ENCODE results near the gene CDHR2.

The CDHR2 gene

GRCh38 chr5:176625512-176625911 is 76.4 kb downstream of the CDHR2 start:
- no peak overlapping the region for H3K4me3 Mint-ChIP-seq
- no peak overlapping the region for H3K27ac Mint-ChIP-seq
- peaks cover 24% of the 10 kb centered on the region for H3K27me3 Mint-ChIP-seq
- peaks cover 2% of the 10 kb centered on the region for H3K4me1 Mint-ChIP-seq
- no peaks in the 10 kb centered on the region for H3K9me3 Mint-ChIP-seq
- H3K36me3 Mint-ChIP-seq: no peaks in the 10 kb centered on the region

GRCh38 chr5:176625966-176626875 is 77.1 kb downstream of the CDHR2 start:
- Mint-ChIP-seq H3K27me3 (peaks cover 29% of the 10 kb centered on the region), H3K36me3 (no peaks in the 10 kb centered on the region), H3K4me1 (peaks cover 5% of the 10 kb centered on the region), H3K9me3 (no peaks in the 10 kb centered on the region), H3K27ac (no peak overlapping the region), H3K4me3 (no peak overlapping the region)

GRCh38 chr5:176626876-176627236 is 77.7 kb downstream of the CDHR2 start:
- peaks cover 5% of the 10 kb centered on the region for H3K4me1 Mint-ChIP-seq
- H3K27ac Mint-ChIP-seq: no peak overlapping the region
- H3K27me3 Mint-ChIP-seq: peaks cover 35% of the 10 kb centered on the region
- no peaks in the 10 kb centered on the region for H3K9me3 Mint-ChIP-seq
- no peaks in the 10 kb centered on the region for H3K36me3 Mint-ChIP-seq
- H3K4me3 Mint-ChIP-seq: no peak overlapping the region

DNA sequence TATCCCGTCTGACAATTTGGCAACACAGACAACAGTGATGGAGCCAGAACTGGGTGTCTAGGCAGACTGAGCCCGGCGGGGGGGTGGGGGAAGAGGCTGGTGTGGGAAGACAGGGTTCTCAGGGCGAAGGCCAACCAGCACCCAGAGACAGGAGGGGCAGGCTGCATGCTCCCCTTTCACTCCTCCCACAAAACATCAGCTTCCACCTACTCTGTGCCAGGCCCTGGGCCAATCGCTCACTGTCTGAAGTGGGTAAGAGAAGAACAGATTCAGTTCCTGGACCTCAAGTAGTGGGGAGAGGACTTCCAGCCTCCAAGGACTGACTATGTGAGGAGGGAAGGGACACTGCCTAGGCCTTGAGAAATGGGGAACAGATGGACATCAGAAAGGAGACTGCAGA is 78.4 kb downstream of the CDHR2 start:
- H3K27ac Mint-ChIP-seq: no peak overlapping the region
- H3K27me3 Mint-ChIP-seq: peaks cover 37% of the 10 kb centered on the region
- H3K36me3 Mint-ChIP-seq: no peaks in the 10 kb centered on the region
- H3K4me1 Mint-ChIP-seq: peaks cover 5% of the 10 kb centered on the region
- no peaks in the 10 kb centered on the region for H3K9me3 Mint-ChIP-seq
- H3K4me3 Mint-ChIP-seq: no peak overlapping the region

GRCh38 chr5:176628406-176629228 is 79.5 kb downstream of the CDHR2 start:
- Mint-ChIP-seq H3K4me3 (no peak overlapping the region), H3K27me3 (peaks cover 40% of the 10 kb centered on the region), H3K36me3 (no peaks in the 10 kb centered on the region), H3K4me1 (peaks cover 7% of the 10 kb centered on the region), H3K9me3 (no peaks in the 10 kb centered on the region), H3K27ac (no peak overlapping the region)

- Mint-ChIP-seq H3K4me3 (peak overlapping the region; percentile 31), H3K27me3 (peaks cover 45% of the 10 kb centered on the region), H3K36me3 (no peaks in the 10 kb centered on the region), H3K9me3 (no peaks in the 10 kb centered on the region), H3K4me1 (peaks cover 11% of the 10 kb centered on the region), H3K27ac (no peak overlapping the region)
These were observed 80.2 kb downstream of the CDHR2 start for GRCh38 chr5:176629317-176629852.

GRCh38 chr5:176629853-176630680 is 80.9 kb downstream of the CDHR2 start, which contains the start of the genes EIF4E1B and SNCB:
TSS of gene EIF4E1B (plus strand) at chr5:176630675. CDS start at chr5:176642788, 12,113 bp downstream.
TSS of gene SNCB (minus strand) at chr5:176630534. CDS start at chr5:176629654, 880 bp downstream.
- peaks cover 48% of the 10 kb centered on the region for H3K27me3 Mint-ChIP-seq
- H3K9me3 Mint-ChIP-seq: no peaks in the 10 kb centered on the region
- no peak within 1 kb of the TSS for H3K27ac Mint-ChIP-seq
- peak within 1 kb of the TSS; percentile 57 for H3K4me3 Mint-ChIP-seq
- H3K36me3 Mint-ChIP-seq: no peaks in the 10 kb centered on the region
- peaks cover 11% of the 10 kb centered on the region for H3K4me1 Mint-ChIP-seq

GRCh38 chr5:176630681-176631222 is 81.6 kb downstream of the CDHR2 start:
- no peak overlapping the region for H3K27ac Mint-ChIP-seq
- peaks cover 49% of the 10 kb centered on the region for H3K27me3 Mint-ChIP-seq
- no peaks in the 10 kb centered on the region for H3K9me3 Mint-ChIP-seq
- H3K4me3 Mint-ChIP-seq: peak overlapping the region; percentile 57
- peaks cover 11% of the 10 kb centered on the region for H3K4me1 Mint-ChIP-seq
- no peaks in the 10 kb centered on the region for H3K36me3 Mint-ChIP-seq

DNA sequence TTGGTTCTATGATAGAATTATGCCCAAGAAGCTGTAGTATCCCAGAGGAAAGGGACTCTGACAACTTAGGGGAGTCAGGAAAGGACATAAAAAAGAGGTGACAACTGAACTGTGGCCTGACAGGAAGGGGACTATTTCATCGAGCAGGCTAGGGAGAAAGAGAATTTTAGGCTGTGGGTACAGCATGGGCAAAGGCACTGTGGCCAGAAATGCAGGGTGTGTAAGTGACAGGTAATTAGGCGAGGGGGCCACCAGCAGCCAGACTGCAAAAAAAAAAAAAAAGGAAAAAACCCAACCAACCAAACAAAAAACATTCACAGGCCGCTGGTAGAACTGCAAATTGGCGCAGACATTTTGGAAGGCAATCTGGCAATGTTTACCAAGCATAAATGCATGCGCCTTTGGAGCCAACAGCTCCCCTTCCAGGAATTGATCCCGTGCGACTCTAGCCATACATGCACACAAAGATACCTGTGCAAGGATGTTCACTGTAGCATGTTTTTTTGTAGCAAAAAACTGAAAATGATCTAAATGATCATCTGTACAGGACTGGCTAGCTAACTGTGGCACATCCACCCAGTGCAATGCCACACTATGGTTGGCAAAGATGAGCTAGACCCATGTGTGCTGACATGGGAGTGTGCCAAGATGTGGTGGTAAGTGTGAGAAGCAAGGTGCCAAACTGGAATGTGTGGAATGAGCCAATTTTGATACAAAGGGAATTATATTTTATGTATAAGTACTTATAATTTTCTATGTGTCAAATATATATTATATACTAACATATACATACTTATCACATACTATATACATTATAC is 82.5 kb downstream of the CDHR2 start:
- H3K27me3 Mint-ChIP-seq: peaks cover 46% of the 10 kb centered on the region

DNA sequence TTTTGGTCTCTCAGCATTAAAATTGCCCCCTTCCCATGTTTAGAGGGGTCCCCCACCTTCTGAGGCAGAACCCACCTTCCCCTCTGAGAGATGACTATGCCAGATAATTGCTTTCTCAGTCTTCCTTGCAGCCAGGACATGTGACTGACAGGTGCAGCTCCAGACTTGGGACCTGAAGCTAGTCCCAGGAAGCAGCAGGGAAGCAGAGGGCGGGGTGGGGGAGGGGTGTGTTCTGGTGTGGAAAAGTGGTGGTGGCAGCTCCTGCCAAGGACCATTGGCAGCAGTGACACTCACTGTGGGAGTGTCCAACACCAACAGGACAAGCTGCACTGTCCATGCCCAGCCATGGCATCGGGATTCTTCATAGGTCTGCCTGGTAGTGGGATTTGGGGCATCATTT is 83.6 kb downstream of the CDHR2 start:
- Mint-ChIP-seq H3K36me3 (no peaks in the 10 kb centered on the region), H3K9me3 (no peaks in the 10 kb centered on the region), H3K4me3 (no peak overlapping the region), H3K27ac (no peak overlapping the region), H3K4me1 (peaks cover 11% of the 10 kb centered on the region), H3K27me3 (peaks cover 42% of the 10 kb centered on the region)

More for the DNA sequence above, 82.5 kb downstream of the CDHR2 start:
- H3K36me3 Mint-ChIP-seq: no peaks in the 10 kb centered on the region
- H3K4me1 Mint-ChIP-seq: peaks cover 11% of the 10 kb centered on the region
- H3K27ac Mint-ChIP-seq: no peak overlapping the region
- no peak overlapping the region for H3K4me3 Mint-ChIP-seq
- no peaks in the 10 kb centered on the region for H3K9me3 Mint-ChIP-seq

DNA sequence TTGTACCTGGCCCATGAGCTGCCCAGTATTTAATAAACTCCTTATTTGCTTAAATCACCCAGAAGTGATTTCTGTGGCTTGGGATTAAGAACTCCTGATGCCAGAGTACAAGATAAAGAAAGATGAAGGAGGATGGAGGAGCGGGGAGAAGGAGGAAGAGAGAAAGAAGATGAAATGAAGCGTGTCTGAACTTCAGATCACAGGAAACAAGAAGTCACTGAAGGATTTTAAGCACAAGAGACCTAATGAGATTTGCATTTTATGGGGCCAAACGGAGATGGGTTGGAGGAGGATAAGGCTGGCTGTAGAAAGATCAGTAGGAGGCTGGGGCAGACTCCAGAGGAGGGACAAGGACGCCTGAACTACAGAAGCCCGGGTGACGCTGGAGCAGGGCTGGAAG is 84.5 kb downstream of the CDHR2 start:
- Mint-ChIP-seq H3K4me3 (no peak overlapping the region), H3K36me3 (no peaks in the 10 kb centered on the region), H3K27me3 (peaks cover 35% of the 10 kb centered on the region), H3K4me1 (peaks cover 11% of the 10 kb centered on the region), H3K27ac (no peak overlapping the region), H3K9me3 (no peaks in the 10 kb centered on the region)

GRCh38 chr5:176636426-176636825 is 87.3 kb downstream of the CDHR2 start:
- Mint-ChIP-seq H3K27ac (no peak overlapping the region), H3K27me3 (peaks cover 22% of the 10 kb centered on the region)

GRCh38 chr5:176637556-176637955 is 88.4 kb downstream of the CDHR2 start:
- Mint-ChIP-seq H3K27me3 (peaks cover 15% of the 10 kb centered on the region), H3K9me3 (no peaks in the 10 kb centered on the region), H3K4me1 (peaks cover 6% of the 10 kb centered on the region), H3K27ac (no peak overlapping the region), H3K36me3 (no peaks in the 10 kb centered on the region), H3K4me3 (no peak overlapping the region)

More at GRCh38 chr5:176636426-176636825, 87.3 kb downstream of the CDHR2 start:
- H3K4me3 Mint-ChIP-seq: no peak overlapping the region
- no peaks in the 10 kb centered on the region for H3K9me3 Mint-ChIP-seq
- no peaks in the 10 kb centered on the region for H3K36me3 Mint-ChIP-seq
- peaks cover 6% of the 10 kb centered on the region for H3K4me1 Mint-ChIP-seq

- Mint-ChIP-seq H3K9me3 (no peaks in the 10 kb centered on the region), H3K27me3 (peaks cover 13% of the 10 kb centered on the region), H3K36me3 (no peaks in the 10 kb centered on the region), H3K4me3 (no peak overlapping the region), H3K27ac (no peak overlapping the region), H3K4me1 (peaks cover 6% of the 10 kb centered on the region)
These were observed 89.3 kb downstream of the CDHR2 start for GRCh38 chr5:176638437-176638836.
